Measurements from ENCODE around the gene BRD3.
A peak's percentile ranks its signal among the peaks of the same experiment; 100 is the strongest.
"Not testable (repeated sequence)": the region's sequence is repeated elsewhere in the genome, so short reads cannot be mapped to it uniquely, and the experiment has no call there.

BRD3 gene

DNA sequence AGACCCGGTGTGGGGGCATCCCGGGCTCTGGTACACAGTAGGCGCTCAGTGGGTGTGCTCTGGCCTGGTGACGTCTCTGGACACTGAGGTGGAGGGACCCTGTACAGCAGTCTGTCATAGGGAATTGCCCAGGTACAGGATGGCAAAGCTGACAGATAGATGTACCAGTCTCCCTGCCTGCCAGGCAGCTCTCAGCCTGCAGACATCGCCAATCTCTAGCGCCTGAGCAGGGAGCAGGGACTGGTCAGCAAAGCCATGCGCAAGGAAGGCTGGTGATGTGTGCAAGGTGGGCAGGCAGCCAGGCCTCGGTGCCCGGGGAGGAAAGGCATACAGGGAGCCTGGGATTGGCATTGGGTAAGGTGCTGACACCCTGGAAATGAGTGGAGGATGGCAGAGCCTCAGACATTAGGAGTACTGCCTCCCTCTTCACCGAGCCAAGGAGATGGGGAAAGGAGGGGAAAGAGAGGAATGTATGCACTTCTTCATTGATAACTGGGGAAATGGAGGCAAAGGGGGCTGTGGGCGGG lies 33.9 kb upstream of the BRD3 start:
- Histone ChIP-seq H3K9me3 (ENCODE audit: insufficient read depth, low read length) (no peaks in the 10 kb centered on the region), H3K4me1 (ENCODE audit: low read length) (peaks cover 5% of the 10 kb centered on the region; the same call in 1 of the 2 replicates), H3K79me2 (ENCODE audit: low read length) (no peaks in the 10 kb centered on the region), H3K36me3 (replicated peaks; ENCODE audit: low read depth, low read length) (no peaks in the 10 kb centered on the region), H3K4me2 (ENCODE audit: low read length) (no peak overlapping the region), H4K20me1 (ENCODE audit: insufficient read depth, low read length) (no peaks in the 10 kb centered on the region), H2AFZ (ENCODE audit: low read depth, low read length) (no peak overlapping the region), H3K4me3 (ENCODE audit: low read length) (no peak overlapping the region), H3K9ac (ENCODE audit: low read length) (no peak overlapping the region), H3K27me3 (ENCODE audit: low read depth, low read length) (peaks cover 7% of the 10 kb centered on the region), H3K27ac (ENCODE audit: low read length) (no peak overlapping the region)
- TF ChIP-seq, protein P1, sequence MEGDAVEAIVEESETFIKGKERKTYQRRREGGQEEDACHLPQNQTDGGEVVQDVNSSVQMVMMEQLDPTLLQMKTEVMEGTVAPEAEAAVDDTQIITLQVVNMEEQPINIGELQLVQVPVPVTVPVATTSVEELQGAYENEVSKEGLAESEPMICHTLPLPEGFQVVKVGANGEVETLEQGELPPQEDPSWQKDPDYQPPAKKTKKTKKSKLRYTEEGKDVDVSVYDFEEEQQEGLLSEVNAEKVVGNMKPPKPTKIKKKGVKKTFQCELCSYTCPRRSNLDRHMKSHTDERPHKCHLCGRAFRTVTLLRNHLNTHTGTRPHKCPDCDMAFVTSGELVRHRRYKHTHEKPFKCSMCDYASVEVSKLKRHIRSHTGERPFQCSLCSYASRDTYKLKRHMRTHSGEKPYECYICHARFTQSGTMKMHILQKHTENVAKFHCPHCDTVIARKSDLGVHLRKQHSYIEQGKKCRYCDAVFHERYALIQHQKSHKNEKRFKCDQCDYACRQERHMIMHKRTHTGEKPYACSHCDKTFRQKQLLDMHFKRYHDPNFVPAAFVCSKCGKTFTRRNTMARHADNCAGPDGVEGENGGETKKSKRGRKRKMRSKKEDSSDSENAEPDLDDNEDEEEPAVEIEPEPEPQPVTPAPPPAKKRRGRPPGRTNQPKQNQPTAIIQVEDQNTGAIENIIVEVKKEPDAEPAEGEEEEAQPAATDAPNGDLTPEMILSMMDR (IDR thresholded peaks at IDR 0.05; ENCODE audit: low read depth, low read length) = no peak
- TF ChIP-seq EZH2phosphoT487 (IDR thresholded peaks at IDR 0.05; ENCODE audit: low read depth) = no peak

DNA sequence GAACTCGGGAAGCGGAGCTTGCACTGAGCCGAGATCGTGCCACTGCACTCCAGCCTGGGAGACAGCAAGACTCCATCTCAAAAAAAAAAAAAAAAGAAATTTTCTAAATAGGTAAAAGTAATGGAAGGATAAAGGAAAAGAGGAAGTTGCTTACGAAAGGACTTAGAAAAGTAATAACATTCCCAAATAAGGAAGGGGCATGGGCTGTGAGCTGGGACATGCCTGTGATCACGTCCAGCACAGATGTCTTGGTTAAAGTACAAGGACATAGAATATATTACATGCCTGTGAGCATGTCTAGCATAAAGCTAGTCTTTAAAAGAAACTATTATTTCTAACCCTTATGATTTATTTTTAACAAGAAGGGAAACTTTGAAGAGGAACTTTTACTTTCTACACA lies 33.3 kb upstream of the BRD3 start:
- peaks cover 11% of the 10 kb centered on the region for H3K27me3 ChIP-seq (ENCODE audit: low read depth, low read length)
- not testable (repeated sequence) for H3K4me2 ChIP-seq (ENCODE audit: low read length); H3K4me1 ChIP-seq (ENCODE audit: low read length)

DNA sequence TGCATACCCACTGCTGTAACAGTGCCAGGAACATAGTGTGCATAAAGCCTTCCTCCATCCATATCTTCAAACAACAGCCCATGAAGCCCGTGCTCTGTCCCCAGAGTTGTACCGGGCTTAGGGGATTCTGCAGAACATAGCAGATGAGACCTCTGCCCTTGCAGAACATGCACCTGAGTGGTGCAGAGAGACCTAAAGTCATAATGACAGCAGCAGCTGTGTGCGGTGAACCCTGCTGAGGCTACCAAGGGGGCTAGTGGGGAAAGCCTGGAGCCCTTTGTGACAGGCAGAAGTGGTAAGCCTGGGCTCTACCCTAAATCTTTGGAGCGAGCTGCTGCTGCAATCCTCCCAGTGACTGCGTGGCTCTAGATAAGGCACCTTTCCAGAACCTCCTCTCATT lies 32.2 kb upstream of the BRD3 start:
- Histone ChIP-seq H3K79me2 (ENCODE audit: low read length) (no peaks in the 10 kb centered on the region), H3K27me3 (ENCODE audit: low read depth, low read length) (peaks cover 11% of the 10 kb centered on the region), H2AFZ (ENCODE audit: low read depth, low read length) (no peak overlapping the region), H3K9me3 (ENCODE audit: insufficient read depth, low read length) (no peaks in the 10 kb centered on the region), H3K9ac (ENCODE audit: low read length) (no peak overlapping the region), H3K27ac (ENCODE audit: low read length) (no peak overlapping the region), H3K4me3 (ENCODE audit: low read length) (no peak overlapping the region), H3K36me3 (replicated peaks; ENCODE audit: low read depth, low read length) (no peaks in the 10 kb centered on the region), H4K20me1 (ENCODE audit: insufficient read depth, low read length) (no peaks in the 10 kb centered on the region), H3K4me1 (ENCODE audit: low read length) (peaks cover 5% of the 10 kb centered on the region; the same call in 1 of the 2 replicates), H3K4me2 (ENCODE audit: low read length) (no peak overlapping the region)
- no peak for TF ChIP-seq EZH2phosphoT487 (IDR thresholded peaks at IDR 0.05; ENCODE audit: low read depth)
- TF ChIP-seq, protein P1 (IDR thresholded peaks at IDR 0.05; ENCODE audit: low read depth, low read length) = no peak

More for the DNA sequence above, 33.3 kb upstream of the BRD3 start:
- not testable (repeated sequence) for H4K20me1 ChIP-seq (ENCODE audit: insufficient read depth, low read length); H3K9ac ChIP-seq (ENCODE audit: low read length); H3K4me3 ChIP-seq (ENCODE audit: low read length); H3K36me3 ChIP-seq (replicated peaks; ENCODE audit: low read depth, low read length); H3K9me3 ChIP-seq (ENCODE audit: insufficient read depth, low read length); H3K79me2 ChIP-seq (ENCODE audit: low read length); H3K27ac ChIP-seq (ENCODE audit: low read length); H2AFZ ChIP-seq (ENCODE audit: low read depth, low read length)

DNA sequence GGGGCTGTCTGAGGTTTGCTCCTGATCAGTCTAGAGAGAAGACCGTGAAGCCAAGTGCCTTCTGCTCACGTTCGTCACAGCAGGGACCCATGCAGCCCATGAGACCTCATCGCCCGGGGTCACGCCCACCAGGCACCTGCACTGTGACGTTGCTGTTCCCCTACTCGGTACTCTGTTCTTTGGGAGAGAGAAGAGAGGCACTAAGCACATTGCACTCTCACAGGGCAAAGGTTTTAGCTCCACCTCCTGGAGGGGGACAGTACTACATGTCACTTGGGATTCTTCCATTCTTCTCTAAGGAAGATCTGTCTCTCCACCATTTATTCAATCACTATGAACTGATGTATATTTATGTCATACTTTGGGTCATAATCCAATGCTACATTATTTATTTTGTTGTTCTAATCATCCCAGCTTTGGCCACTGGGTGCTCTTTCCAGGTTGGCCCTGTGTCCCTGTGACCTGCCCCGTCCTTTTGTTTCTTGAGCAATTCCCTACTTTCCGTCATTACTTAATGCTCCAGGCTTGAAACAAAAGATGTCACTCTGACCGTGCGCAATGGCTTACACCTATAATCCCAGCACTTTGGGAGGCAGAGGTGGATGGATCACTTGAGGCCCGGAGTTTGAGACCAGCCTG lies 31.4 kb upstream of the BRD3 start:
- H3K27ac ChIP-seq (ENCODE audit: low read length) = no peak overlapping the region
- peaks cover 5% of the 10 kb centered on the region; the same call in 1 of the 2 replicates for H3K4me1 ChIP-seq (ENCODE audit: low read length)
- peak overlapping the region; percentile 25 for H3K4me2 ChIP-seq (ENCODE audit: low read length)
- H3K9ac ChIP-seq (ENCODE audit: low read length) = no peak overlapping the region
- no peaks in the 10 kb centered on the region for H3K79me2 ChIP-seq (ENCODE audit: low read length)
- H3K9me3 ChIP-seq (ENCODE audit: insufficient read depth, low read length) = no peaks in the 10 kb centered on the region
- H2AFZ ChIP-seq (ENCODE audit: low read depth, low read length) = 0 out of 2 replicates have a peak overlapping the region, but pooled peaks have one; percentile 15
- peaks cover 11% of the 10 kb centered on the region for H3K27me3 ChIP-seq (ENCODE audit: low read depth, low read length)
- H4K20me1 ChIP-seq (ENCODE audit: insufficient read depth, low read length) = no peaks in the 10 kb centered on the region
- no peak for TF ChIP-seq EZH2phosphoT487 (IDR thresholded peaks at IDR 0.05; ENCODE audit: low read depth)
- TF ChIP-seq, protein P1 (IDR thresholded peaks at IDR 0.05; ENCODE audit: low read depth, low read length) = peak; percentile 86
- no peaks in the 10 kb centered on the region for H3K36me3 ChIP-seq (replicated peaks; ENCODE audit: low read depth, low read length)
- H3K4me3 ChIP-seq (ENCODE audit: low read length) = no peak overlapping the region
